GM10248 (cell line): ENCODE results near the gene TGIF2.

Experiments used
- CTCF ChIA-PET: fragments of 300-600 bp; sonication (Branson Sonifier 250); formaldehyde crosslinking; extraction: SDS; loops from one replicate; lab custom pipeline; 2021; ENCODE audit warnings: antibody characterized with exemption; lab: Yijun Ruan, JAX
- POLR2A ChIA-PET: fragments of 350-650 bp; sonication (Branson Sonifier 250); formaldehyde crosslinking; extraction: SDS; loops from one replicate; lab custom pipeline; 2020; ENCODE audit warnings: antibody characterized with exemption; lab: Yijun Ruan, JAX
- DNase-seq: peaks from one replicate; pipeline ENCODE4 v3.0.0; 2012; ENCODE audit errors: extremely low spot score
- CTCF ChIP-seq: IDR thresholded peaks from 2 replicates; pipeline ENCODE4 v1.5.1; 2012; ENCODE audit warnings: mild to moderate bottlenecking, low read depth; ENCODE audit errors: extremely low read depth, missing control alignments, control extremely low read depth

The TGIF2 gene

GRCh38 chr20:36578356-36579041 is 5.1 kb downstream of the TGIF2 start:
- POLR2A ChIA-PET, result interaction anchor here (0.7 kb wide), 1 partner anchor 26 kb away, joined by 3 read pairs; no protein-coding TSS in a partner anchor
- CTCF ChIA-PET, result interaction anchor here (0.7 to 4.8 kb wide), 4 partner anchors 11 to 27 kb away, joined by 3 to 29 read pairs (median 16); partner anchors contain the start of gene RAB5IF
- TF ChIP-seq CTCF, result no peak
- no peak for DNase-seq

GRCh38 chr20:36579996-36580545 is 6.7 kb downstream of the TGIF2 start:
- CTCF ChIA-PET, result interaction anchor here (4.8 kb wide), 1 partner anchor 9 kb away, joined by 29 read pairs; no protein-coding TSS in a partner anchor
- no peak for DNase-seq
- TF ChIP-seq CTCF, result no peak
- POLR2A ChIA-PET, result interaction anchor here (0.6 kb wide), 1 partner anchor 9 kb away, joined by 4 read pairs; no protein-coding TSS in a partner anchor

GRCh38 chr20:36582322-36582721 is 8.9 kb downstream of the TGIF2 start:
- no peak for DNase-seq
- TF ChIP-seq CTCF, result no peak
- ChIA-PET POLR2A (no interaction called here), CTCF (no interaction called here)

GRCh38 chr20:36582821-36583220 is 9.4 kb downstream of the TGIF2 start:
- DNase-seq, result no peak
- no peak for TF ChIP-seq CTCF
- CTCF ChIA-PET, result no interaction called here
- POLR2A ChIA-PET, result no interaction called here

- TF ChIP-seq CTCF, result no peak
- ChIA-PET CTCF (interaction anchor here (1.4 to 3.0 kb wide), 2 partner anchors 11 to 12 kb away, joined by 4 to 12 read pairs; no protein-coding TSS in a partner anchor), POLR2A (no interaction called here)
- no peak for DNase-seq
Observed at GRCh38 chr20:36584018-36584481, 10.7 kb downstream of the TGIF2 start.

- POLR2A ChIA-PET, result interaction anchor here (0.6 to 0.7 kb wide), 2 partner anchors 10 to 15 kb away, joined by 5 to 7 read pairs; no protein-coding TSS in a partner anchor
- no peak for TF ChIP-seq CTCF
- no peak for DNase-seq
- CTCF ChIA-PET, result interaction anchor here (1.1 to 3.0 kb wide), 6 partner anchors 9 to 26 kb away, joined by 3 to 12 read pairs (median 4); partner anchors contain the start of gene RAB5IF
Observed at GRCh38 chr20:36585410-36586125, 12.2 kb downstream of the TGIF2 start.
